Nephron (organoid): Measurements from ENCODE around the gene MAST2.

ENCODE experiments used
- H3K27ac Mint-ChIP-seq, 3 experiments: 2 replicates each; pipeline ENCODE4 v1.8.0; 2020; ENCODE audit warnings: mixed read lengths in 3 of 3, mild to moderate bottlenecking in 2 of 3, moderate library complexity in 1 of 3
- H3K27me3 Mint-ChIP-seq: 2 replicates; pipeline ENCODE4 v1.8.0; 2021; ENCODE audit warnings: low read depth, mild to moderate bottlenecking, moderate library complexity, mixed read lengths
- H3K36me3 Mint-ChIP-seq: 2 replicates; pipeline ENCODE4 v1.8.0; 2020; ENCODE audit warnings: low read depth, mixed read lengths
- H3K4me1 Mint-ChIP-seq: 2 replicates; pipeline ENCODE4 v1.8.0; 2020; ENCODE audit warnings: mixed read lengths
- H3K4me3 Mint-ChIP-seq, 3 experiments: 2 replicates each; pipeline ENCODE4 v1.8.0; 2020; ENCODE audit warnings: mild to moderate bottlenecking in 3 of 3, mixed read lengths in 3 of 3, moderate library complexity in 2 of 3
- H3K9me3 Mint-ChIP-seq: 2 replicates; pipeline ENCODE4 v1.8.0; 2020; ENCODE audit warnings: mixed read lengths
- TF ChIP-seq, protein P1 (sequence below), 3 experiments: fragments of 200-600 bp; sonication (generic); IDR thresholded peaks; one replicate each; pipeline ENCODE4 v1.5.0; 2021; ENCODE audit warnings: antibody characterized with exemption in 3 of 3; ENCODE audit not compliant: unreplicated experiment in 3 of 3

The MAST2 gene

DNA sequence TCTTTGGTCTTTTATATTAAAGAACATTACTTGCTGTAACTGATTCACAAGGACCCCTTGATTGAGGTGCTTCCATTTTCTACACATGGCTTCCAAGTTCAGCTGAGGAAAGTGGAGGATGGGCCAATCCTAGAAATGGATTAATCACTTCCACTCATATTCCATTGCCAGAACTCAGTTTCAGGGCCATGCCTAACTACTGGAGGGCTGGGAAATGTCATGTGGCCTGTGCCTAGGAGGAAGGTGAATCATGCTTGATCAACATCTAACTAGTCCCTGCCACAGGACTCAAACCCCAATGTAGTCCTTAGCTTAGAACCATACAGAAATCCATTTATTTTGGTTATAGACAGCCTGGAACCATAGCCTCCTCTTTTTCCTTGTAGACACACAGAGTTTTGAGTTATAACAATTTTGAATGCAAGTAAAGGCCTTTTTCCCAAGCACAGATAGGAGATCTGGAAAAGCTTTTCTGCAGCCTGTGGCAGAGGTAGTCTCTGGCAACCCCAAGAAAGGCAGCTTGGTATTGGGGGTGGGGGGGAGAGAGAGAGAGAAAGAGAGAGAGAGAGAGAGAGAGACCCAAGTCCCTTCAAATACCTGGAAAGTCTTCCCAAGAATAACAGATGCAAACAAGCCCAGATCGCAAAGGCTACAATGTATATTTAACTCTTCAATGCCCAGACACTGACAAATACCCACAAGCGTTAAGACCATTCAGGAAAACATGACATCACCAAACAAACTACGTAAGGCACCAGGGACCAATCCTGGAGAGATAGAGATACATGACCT is 12.5 kb downstream of the MAST2 start:
- H3K9me3 Mint-ChIP-seq, result peaks cover 18% of the 10 kb centered on the region
- no peaks in the 10 kb centered on the region for H3K27me3 Mint-ChIP-seq
- TF ChIP-seq, protein P1, sequence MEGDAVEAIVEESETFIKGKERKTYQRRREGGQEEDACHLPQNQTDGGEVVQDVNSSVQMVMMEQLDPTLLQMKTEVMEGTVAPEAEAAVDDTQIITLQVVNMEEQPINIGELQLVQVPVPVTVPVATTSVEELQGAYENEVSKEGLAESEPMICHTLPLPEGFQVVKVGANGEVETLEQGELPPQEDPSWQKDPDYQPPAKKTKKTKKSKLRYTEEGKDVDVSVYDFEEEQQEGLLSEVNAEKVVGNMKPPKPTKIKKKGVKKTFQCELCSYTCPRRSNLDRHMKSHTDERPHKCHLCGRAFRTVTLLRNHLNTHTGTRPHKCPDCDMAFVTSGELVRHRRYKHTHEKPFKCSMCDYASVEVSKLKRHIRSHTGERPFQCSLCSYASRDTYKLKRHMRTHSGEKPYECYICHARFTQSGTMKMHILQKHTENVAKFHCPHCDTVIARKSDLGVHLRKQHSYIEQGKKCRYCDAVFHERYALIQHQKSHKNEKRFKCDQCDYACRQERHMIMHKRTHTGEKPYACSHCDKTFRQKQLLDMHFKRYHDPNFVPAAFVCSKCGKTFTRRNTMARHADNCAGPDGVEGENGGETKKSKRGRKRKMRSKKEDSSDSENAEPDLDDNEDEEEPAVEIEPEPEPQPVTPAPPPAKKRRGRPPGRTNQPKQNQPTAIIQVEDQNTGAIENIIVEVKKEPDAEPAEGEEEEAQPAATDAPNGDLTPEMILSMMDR (IDR thresholded peaks at IDR 0.05; ENCODE audit: unreplicated experiment in 3 of 3), result no peak
- H3K36me3 Mint-ChIP-seq, result peaks cover 64% of the 10 kb centered on the region
- no peak overlapping the region for H3K4me3 Mint-ChIP-seq
- H3K27ac Mint-ChIP-seq, result no peak overlapping the region
- H3K4me1 Mint-ChIP-seq, result no peaks in the 10 kb centered on the region

DNA sequence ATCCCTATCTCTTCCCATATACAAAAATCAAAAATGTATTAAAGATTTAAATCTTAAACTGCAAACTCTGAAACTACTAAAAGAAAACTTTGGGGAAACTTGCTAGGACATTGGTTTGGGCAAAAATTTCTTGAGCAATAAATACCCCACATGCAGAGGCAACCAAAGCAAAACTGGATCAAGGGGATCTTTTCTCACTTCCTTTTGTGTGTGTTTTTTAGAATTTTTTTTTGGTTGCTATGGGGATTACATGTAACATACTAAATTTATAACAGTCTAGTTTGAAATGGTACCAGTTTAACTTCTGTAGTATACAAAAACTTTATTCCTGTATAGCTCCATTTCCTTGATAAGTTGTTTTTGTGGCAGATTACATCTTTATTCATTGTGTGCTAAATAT is 16.8 kb downstream of the MAST2 start:
- H3K27me3 Mint-ChIP-seq, result no peaks in the 10 kb centered on the region
- peaks cover 81% of the 10 kb centered on the region for H3K36me3 Mint-ChIP-seq
- H3K4me1 Mint-ChIP-seq, result no peaks in the 10 kb centered on the region
- H3K27ac Mint-ChIP-seq, result no peak overlapping the region
- TF ChIP-seq, protein P1 (IDR thresholded peaks at IDR 0.05; ENCODE audit: unreplicated experiment in 3 of 3), result no peak
- H3K9me3 Mint-ChIP-seq, result peaks cover 35% of the 10 kb centered on the region
- no peak overlapping the region for H3K4me3 Mint-ChIP-seq

DNA sequence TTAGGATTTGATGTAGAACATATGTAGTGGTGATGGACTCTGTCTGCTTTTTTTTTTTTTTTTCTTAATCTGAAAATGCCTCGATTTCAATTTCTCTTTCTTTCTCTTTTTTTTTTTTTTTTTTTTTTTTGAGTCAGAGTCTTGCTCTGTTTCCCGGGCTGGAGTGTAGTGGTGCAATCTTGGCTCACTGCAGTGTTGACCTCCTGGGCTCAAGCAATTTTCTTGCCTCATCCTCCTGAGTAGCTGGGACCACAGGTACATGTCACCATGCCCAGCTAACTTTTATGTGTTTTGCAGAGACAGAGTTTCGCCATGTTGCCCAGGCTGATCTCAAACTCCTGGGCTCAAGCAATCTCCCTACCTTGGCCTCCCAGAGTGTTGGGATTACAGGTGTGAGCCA is 17.4 kb downstream of the MAST2 start:
- Mint-ChIP-seq H3K4me1 (no peaks in the 10 kb centered on the region), H3K27ac (no peak overlapping the region), H3K36me3 (peaks cover 84% of the 10 kb centered on the region), H3K9me3 (peaks cover 35% of the 10 kb centered on the region), H3K4me3 (no peak overlapping the region), H3K27me3 (no peaks in the 10 kb centered on the region)
- TF ChIP-seq, protein P1 (IDR thresholded peaks at IDR 0.05; ENCODE audit: unreplicated experiment in 3 of 3), result no peak

DNA sequence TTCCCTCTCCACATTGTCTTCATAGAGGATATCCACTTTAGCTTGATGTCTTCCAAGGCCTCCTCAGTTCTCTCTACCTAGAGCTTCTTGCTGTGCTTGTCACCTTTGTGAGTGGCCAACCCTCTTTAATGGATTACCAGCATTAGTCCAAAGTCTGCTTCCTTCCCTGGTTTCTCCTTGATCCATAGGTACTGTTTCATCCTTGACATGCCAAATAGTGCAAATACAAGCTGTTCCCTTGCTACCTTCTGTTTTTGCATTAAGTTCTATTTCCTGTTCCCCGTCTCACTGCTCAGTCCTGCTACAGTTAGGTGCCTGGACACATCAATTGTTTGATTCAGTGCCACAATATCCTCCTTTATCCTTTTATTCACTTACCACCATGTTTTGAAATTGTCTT is 19.2 kb downstream of the MAST2 start:
- peaks cover 32% of the 10 kb centered on the region for H3K9me3 Mint-ChIP-seq
- TF ChIP-seq, protein P1 (IDR thresholded peaks at IDR 0.05; ENCODE audit: unreplicated experiment in 3 of 3), result no peak
- peaks cover 82% of the 10 kb centered on the region for H3K36me3 Mint-ChIP-seq
- no peaks in the 10 kb centered on the region for H3K4me1 Mint-ChIP-seq
- H3K27ac Mint-ChIP-seq, result peak overlapping the region in 1 of 3 experiments; percentile 21
- H3K4me3 Mint-ChIP-seq, result no peak overlapping the region
- H3K27me3 Mint-ChIP-seq, result no peaks in the 10 kb centered on the region

DNA sequence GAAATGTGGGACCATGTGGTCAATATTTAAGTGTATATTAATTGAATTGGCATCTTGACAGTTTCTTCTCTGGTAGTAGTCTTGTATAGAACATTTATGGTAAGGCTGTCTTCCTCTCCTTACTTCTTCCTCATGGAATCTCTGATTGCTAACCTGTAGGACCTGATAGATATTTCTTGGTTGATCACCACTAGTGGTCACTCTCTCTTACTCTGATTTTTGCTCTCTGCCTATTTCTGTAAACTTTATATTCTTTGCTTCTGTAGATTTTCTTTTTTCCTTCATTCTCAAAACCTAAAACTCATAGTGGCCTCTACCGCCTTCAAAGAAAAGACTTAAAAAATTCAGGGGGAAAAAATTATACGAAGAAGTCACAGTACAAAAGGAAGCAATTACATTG is 21.2 kb downstream of the MAST2 start:
- Mint-ChIP-seq H3K27ac (no peak overlapping the region), H3K4me1 (no peaks in the 10 kb centered on the region), H3K36me3 (peaks cover 74% of the 10 kb centered on the region), H3K27me3 (no peaks in the 10 kb centered on the region), H3K4me3 (no peak overlapping the region), H3K9me3 (peaks cover 25% of the 10 kb centered on the region)
- TF ChIP-seq, protein P1 (IDR thresholded peaks at IDR 0.05; ENCODE audit: unreplicated experiment in 3 of 3), result no peak

DNA sequence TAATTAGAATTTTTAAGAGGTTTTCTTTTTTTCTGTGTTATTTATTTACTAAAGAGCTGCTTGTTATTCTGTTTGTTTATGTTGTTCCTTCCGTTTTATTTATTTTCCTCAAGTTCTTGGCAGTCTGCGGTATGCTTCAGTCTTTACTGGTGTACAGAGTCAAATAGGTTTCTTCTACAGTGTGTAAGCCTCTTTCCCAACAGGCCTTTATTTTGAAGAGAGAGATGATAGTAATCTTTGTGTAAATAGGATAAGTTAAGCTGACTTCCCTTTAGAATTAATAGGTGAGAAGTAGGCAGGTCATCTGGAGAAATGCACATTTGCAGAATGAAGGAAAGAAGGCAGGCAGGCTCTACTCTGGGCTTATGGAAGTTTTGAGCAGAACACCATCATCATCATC is 23.8 kb downstream of the MAST2 start:
- Mint-ChIP-seq H3K27me3 (no peaks in the 10 kb centered on the region), H3K27ac (no peak overlapping the region), H3K4me1 (no peaks in the 10 kb centered on the region), H3K4me3 (no peak overlapping the region), H3K36me3 (peaks cover 69% of the 10 kb centered on the region), H3K9me3 (peaks cover 10% of the 10 kb centered on the region)
- TF ChIP-seq, protein P1 (IDR thresholded peaks at IDR 0.05; ENCODE audit: unreplicated experiment in 3 of 3), result no peak
